ENCODE data around the gene DENND2A. TPM values are rescaled to one million over a fixed set of nuclear protein-coding genes. Genes with fewer than 3 reads are reported as not detected.
"Not testable (repeated sequence)": the region's sequence is repeated elsewhere in the genome, so short reads cannot be mapped to it uniquely, and the experiment has no call there.

DENND2A gene
- total RNA-seq, 1 donor from 2014 or later = 25.4 TPM

GRCh38 chr7:140649556-140650205 is 9.1 kb upstream of the DENND2A start:
- no peaks in the 10 kb centered on the region for H3K36me3 Mint-ChIP-seq
- no peak for TF ChIP-seq CTCF (conservative IDR thresholded peaks at IDR 0.05)
- H3K4me3 Mint-ChIP-seq = no peak overlapping the region
- peaks cover 18% of the 10 kb centered on the region for H3K4me1 Mint-ChIP-seq (ENCODE audit: unreplicated experiment)
- no peak for DNase-seq (ENCODE audit: extremely low spot score, unreplicated experiment)
- no peak overlapping the region for H3K27ac Mint-ChIP-seq
- H3K9me3 Mint-ChIP-seq = no peaks in the 10 kb centered on the region
- H3K27me3 Mint-ChIP-seq = no peaks in the 10 kb centered on the region

GRCh38 chr7:140646931-140647647 is 6.5 kb upstream of the DENND2A start:
- peaks cover 16% of the 10 kb centered on the region for H3K4me1 Mint-ChIP-seq (ENCODE audit: unreplicated experiment)
- DNase-seq (ENCODE audit: extremely low spot score, unreplicated experiment) = no peak
- TF ChIP-seq CTCF (conservative IDR thresholded peaks at IDR 0.05) = peak; percentile 72
- no peak overlapping the region for H3K4me3 Mint-ChIP-seq
- no peaks in the 10 kb centered on the region for H3K27me3 Mint-ChIP-seq
- H3K9me3 Mint-ChIP-seq = no peaks in the 10 kb centered on the region
- peak overlapping the region; percentile 51 for H3K27ac Mint-ChIP-seq
- H3K36me3 Mint-ChIP-seq = no peaks in the 10 kb centered on the region

GRCh38 chr7:140645166-140645900 is 4.7 kb upstream of the DENND2A start:
- no peak for DNase-seq (ENCODE audit: extremely low spot score, unreplicated experiment)
- peak; percentile 60 for TF ChIP-seq CTCF (conservative IDR thresholded peaks at IDR 0.05)
- Mint-ChIP-seq H3K4me1 (ENCODE audit: unreplicated experiment) (peaks cover 25% of the 10 kb centered on the region), H3K4me3 (no peak overlapping the region), H3K36me3 (no peaks in the 10 kb centered on the region), H3K9me3 (no peaks in the 10 kb centered on the region), H3K27ac (no peak overlapping the region), H3K27me3 (peaks cover 5% of the 10 kb centered on the region)

GRCh38 chr7:140644761-140645160 is 4.1 kb upstream of the DENND2A start:
- not testable (repeated sequence) for H3K9me3 Mint-ChIP-seq; H3K27ac Mint-ChIP-seq; DNase-seq (ENCODE audit: extremely low spot score, unreplicated experiment); H3K27me3 Mint-ChIP-seq; H3K36me3 Mint-ChIP-seq; H3K4me3 Mint-ChIP-seq
- peaks cover 27% of the 10 kb centered on the region for H3K4me1 Mint-ChIP-seq (ENCODE audit: unreplicated experiment)

- Mint-ChIP-seq H3K36me3 (no peaks in the 10 kb centered on the region), H3K4me1 (ENCODE audit: unreplicated experiment) (peaks cover 34% of the 10 kb centered on the region), H3K27ac (no peak overlapping the region), H3K9me3 (no peaks in the 10 kb centered on the region), H3K4me3 (peak overlapping the region; percentile 57), H3K27me3 (peaks cover 12% of the 10 kb centered on the region)
- no peak for TF ChIP-seq CTCF (conservative IDR thresholded peaks at IDR 0.05)
- DNase-seq (ENCODE audit: extremely low spot score, unreplicated experiment) = no peak
Observed at GRCh38 chr7:140643416-140643815, 2.8 kb upstream of the DENND2A start.
